ENCODE data around the gene DCST1.

DCST1 gene

GRCh38 chr1:155083865-155084721, 50.5 kb downstream of the DCST1 start:
- peak overlapping the region; percentile 63 for H3K4me3 ChIP-seq (ENCODE audit: insufficient read length, low read depth)
- H3K27me3 ChIP-seq (ENCODE audit: insufficient read depth, insufficient read length): peaks cover 54% of the 10 kb centered on the region
- no peaks in the 10 kb centered on the region for H3K36me3 ChIP-seq (ENCODE audit: insufficient read depth, insufficient read length, low read length)
- no peaks in the 10 kb centered on the region for H3K9me3 ChIP-seq (ENCODE audit: insufficient read depth, low read length)
- DNase-seq (ENCODE audit: low read depth, low spot score): no peak
- peak overlapping the region; percentile 53 for H3K9ac ChIP-seq (ENCODE audit: insufficient read length, low read depth)
- TF ChIP-seq YY1 (IDR thresholded peaks at IDR 0.05; ENCODE audit: insufficient read depth, insufficient read length) (no peak), SUZ12 (IDR thresholded peaks at IDR 0.05; ENCODE audit: extremely low read depth, insufficient read depth, insufficient read length) (no peak), ZNF274 (IDR thresholded peaks at IDR 0.05; ENCODE audit: low read depth, low read length) (no peak)
- peaks cover 45% of the 10 kb centered on the region for H3K4me1 ChIP-seq (ENCODE audit: insufficient read depth, insufficient read length)

DNA sequence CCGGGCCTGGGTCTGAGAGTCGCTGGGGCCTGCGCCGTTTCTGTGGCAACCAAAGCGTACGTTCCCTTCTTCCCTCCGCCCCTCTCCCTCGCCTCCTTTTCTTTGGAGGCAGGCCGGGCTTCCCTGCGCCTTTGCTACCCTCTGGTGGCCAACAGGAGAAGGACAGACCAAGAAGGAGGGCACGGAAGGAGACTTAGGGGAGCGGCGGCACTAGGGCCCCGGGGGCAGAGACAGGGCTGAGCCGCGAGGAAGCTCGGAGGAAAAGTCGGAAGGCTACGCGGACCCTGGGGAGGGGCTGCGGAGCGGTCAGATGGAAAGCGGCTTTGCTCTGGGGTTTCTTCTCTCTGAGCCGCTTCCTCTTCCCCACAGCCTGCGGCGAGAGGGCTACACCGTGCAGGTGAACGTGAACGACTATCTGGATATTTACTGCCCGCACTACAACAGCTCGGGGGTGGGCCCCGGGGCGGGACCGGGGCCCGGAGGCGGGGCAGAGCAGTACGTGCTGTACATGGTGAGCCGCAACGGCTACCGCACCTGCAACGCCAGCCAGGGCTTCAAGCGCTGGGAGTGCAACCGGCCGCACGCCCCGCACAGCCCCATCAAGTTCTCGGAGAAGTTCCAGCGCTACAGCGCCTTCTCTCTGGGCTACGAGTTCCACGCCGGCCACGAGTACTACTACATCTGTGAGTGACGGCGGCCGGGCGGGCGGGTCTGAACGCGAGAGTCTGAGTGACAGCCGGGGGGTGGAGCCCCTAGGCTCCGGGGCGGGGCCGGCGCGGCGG, 51.3 kb downstream of the DCST1 start:
- Histone ChIP-seq H3K36me3 (ENCODE audit: insufficient read depth, insufficient read length, low read length) (no peaks in the 10 kb centered on the region), H3K9me3 (ENCODE audit: insufficient read depth, low read length) (no peaks in the 10 kb centered on the region), H3K9ac (ENCODE audit: insufficient read length, low read depth) (peak overlapping the region; percentile 77), H3K4me3 (ENCODE audit: insufficient read length, low read depth) (peak overlapping the region; percentile 63), H3K27me3 (ENCODE audit: insufficient read depth, insufficient read length) (peaks cover 46% of the 10 kb centered on the region), H3K4me1 (ENCODE audit: insufficient read depth, insufficient read length) (peaks cover 43% of the 10 kb centered on the region)
- peak; percentile 99 for DNase-seq (ENCODE audit: low read depth, low spot score)
- no peak for TF ChIP-seq SUZ12 (IDR thresholded peaks at IDR 0.05; ENCODE audit: extremely low read depth, insufficient read depth, insufficient read length)

GRCh38 chr1:155085504-155086127, 52.0 kb downstream of the DCST1 start:
- peak overlapping the region; percentile 63 for H3K4me3 ChIP-seq (ENCODE audit: insufficient read length, low read depth)
- no peak for DNase-seq (ENCODE audit: low read depth, low spot score)
- H3K27me3 ChIP-seq (ENCODE audit: insufficient read depth, insufficient read length): peaks cover 39% of the 10 kb centered on the region
- peaks cover 41% of the 10 kb centered on the region for H3K4me1 ChIP-seq (ENCODE audit: insufficient read depth, insufficient read length)
- TF ChIP-seq SUZ12 (IDR thresholded peaks at IDR 0.05; ENCODE audit: extremely low read depth, insufficient read depth, insufficient read length) (no peak), YY1 (IDR thresholded peaks at IDR 0.05; ENCODE audit: insufficient read depth, insufficient read length) (no peak), ZNF274 (IDR thresholded peaks at IDR 0.05; ENCODE audit: low read depth, low read length) (no peak)
- H3K9ac ChIP-seq (ENCODE audit: insufficient read length, low read depth): peak overlapping the region; percentile 77
- no peaks in the 10 kb centered on the region for H3K36me3 ChIP-seq (ENCODE audit: insufficient read depth, insufficient read length, low read length)
- H3K9me3 ChIP-seq (ENCODE audit: insufficient read depth, low read length): no peaks in the 10 kb centered on the region

- no peak overlapping the region for H3K4me3 ChIP-seq (ENCODE audit: insufficient read length, low read depth)
- H3K9me3 ChIP-seq (ENCODE audit: insufficient read depth, low read length): no peaks in the 10 kb centered on the region
- DNase-seq (ENCODE audit: low read depth, low spot score): no peak
- H3K36me3 ChIP-seq (ENCODE audit: insufficient read depth, insufficient read length, low read length): no peaks in the 10 kb centered on the region
- peak overlapping the region; percentile 34 for H3K9ac ChIP-seq (ENCODE audit: insufficient read length, low read depth)
- TF ChIP-seq SUZ12 (IDR thresholded peaks at IDR 0.05; ENCODE audit: extremely low read depth, insufficient read depth, insufficient read length): no peak
- TF ChIP-seq YY1 (IDR thresholded peaks at IDR 0.05; ENCODE audit: insufficient read depth, insufficient read length): no peak
- TF ChIP-seq ZNF274 (IDR thresholded peaks at IDR 0.05; ENCODE audit: low read depth, low read length): no peak
- H3K4me1 ChIP-seq (ENCODE audit: insufficient read depth, insufficient read length): peaks cover 41% of the 10 kb centered on the region
- H3K27me3 ChIP-seq (ENCODE audit: insufficient read depth, insufficient read length): peaks cover 33% of the 10 kb centered on the region
Observed at GRCh38 chr1:155086128-155086741, 52.6 kb downstream of the DCST1 start.

DNA sequence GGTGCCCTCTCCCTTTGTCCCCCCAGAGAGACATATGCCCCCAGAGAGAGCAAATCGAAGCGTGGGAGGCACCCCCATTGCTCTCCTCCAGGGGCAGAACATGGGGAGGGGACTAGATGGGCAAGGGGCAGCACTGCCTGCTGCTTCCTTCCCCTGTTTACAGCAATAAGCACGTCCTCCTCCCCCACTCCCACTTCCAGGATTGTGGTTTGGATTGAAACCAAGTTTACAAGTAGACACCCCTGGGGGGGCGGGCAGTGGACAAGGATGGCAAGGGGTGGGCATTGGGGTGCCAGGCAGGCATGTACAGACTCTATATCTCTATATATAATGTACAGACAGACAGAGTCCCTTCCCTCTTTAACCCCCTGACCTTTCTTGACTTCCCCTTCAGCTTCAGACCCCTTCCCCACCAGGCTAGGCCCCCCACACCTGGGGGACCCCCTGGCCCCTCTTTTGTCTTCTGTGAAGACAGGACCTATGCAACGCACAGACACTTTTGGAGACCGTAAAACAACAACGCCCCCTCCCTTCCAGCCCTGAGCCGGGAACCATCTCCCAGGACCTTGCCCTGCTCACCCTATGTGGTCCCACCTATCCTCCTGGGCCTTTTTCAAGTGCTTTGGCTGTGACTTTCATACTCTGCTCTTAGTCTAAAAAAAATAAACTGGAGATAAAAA, 53.4 kb downstream of the DCST1 start:
- H3K9ac ChIP-seq (ENCODE audit: insufficient read length, low read depth): peak overlapping the region; percentile 34
- TF ChIP-seq ZNF274 (IDR thresholded peaks at IDR 0.05; ENCODE audit: low read depth, low read length) (no peak), YY1 (IDR thresholded peaks at IDR 0.05; ENCODE audit: insufficient read depth, insufficient read length) (no peak), SUZ12 (IDR thresholded peaks at IDR 0.05; ENCODE audit: extremely low read depth, insufficient read depth, insufficient read length) (no peak)
- H3K4me3 ChIP-seq (ENCODE audit: insufficient read length, low read depth): no peak overlapping the region
- no peak for DNase-seq (ENCODE audit: low read depth, low spot score)
- peaks cover 46% of the 10 kb centered on the region for H3K4me1 ChIP-seq (ENCODE audit: insufficient read depth, insufficient read length)
- no peaks in the 10 kb centered on the region for H3K9me3 ChIP-seq (ENCODE audit: insufficient read depth, low read length)
- H3K36me3 ChIP-seq (ENCODE audit: insufficient read depth, insufficient read length, low read length): no peaks in the 10 kb centered on the region
- peaks cover 29% of the 10 kb centered on the region for H3K27me3 ChIP-seq (ENCODE audit: insufficient read depth, insufficient read length)

DNA sequence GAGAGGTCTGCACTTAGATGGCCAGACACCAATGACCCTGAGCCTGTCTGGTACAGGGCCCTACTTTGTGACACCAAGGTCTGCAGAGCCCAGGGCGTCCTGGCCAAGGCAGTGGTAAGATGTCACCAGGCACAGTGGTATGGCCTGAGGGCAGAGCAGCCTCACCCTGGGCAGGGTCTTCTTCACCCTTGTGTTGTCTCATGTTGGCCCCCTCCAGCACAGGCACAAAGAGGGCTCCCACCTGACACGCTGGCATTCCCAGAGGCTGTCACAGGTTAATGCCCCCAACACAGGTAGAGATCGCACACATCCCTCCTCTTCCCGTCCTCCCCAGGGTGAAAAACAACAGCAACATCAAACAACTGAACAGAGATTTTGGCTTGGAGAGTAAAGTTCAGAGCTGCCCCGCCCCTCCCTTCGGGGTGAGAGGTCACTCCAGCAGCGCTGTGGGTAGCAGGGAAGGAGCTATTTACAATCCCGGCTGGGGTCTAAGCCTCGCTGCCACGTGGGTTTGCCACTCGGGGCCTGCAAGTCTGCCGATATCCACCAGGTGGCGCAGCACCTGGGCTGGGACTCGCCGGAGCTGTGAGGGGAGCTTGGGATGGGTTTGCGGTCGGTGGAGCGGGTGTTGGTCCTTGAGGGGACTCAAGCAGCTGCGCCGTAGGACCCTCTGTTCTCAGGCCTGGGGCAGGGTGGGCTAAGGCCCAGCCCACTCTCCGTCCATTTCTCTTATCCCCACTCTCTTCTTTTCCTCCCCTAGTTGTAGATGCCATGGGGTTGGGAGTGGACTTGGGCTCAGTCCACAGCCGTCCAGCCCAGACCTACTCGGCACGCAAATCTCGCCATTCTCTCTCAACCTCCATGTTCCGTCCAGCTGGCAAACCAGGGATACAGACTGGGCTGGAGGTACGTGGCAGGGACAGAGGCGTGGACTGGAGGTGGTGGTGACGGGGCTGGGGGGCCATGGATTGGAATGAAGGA, 57.7 kb downstream of the DCST1 start:
- H3K9ac ChIP-seq (ENCODE audit: insufficient read length, low read depth): peak overlapping the region; percentile 32
- H3K36me3 ChIP-seq (ENCODE audit: insufficient read depth, insufficient read length, low read length): no peaks in the 10 kb centered on the region
- H3K9me3 ChIP-seq (ENCODE audit: insufficient read depth, low read length): no peaks in the 10 kb centered on the region
- DNase-seq (ENCODE audit: low read depth, low spot score): peak; percentile 89
- H3K27me3 ChIP-seq (ENCODE audit: insufficient read depth, insufficient read length): peaks cover 9% of the 10 kb centered on the region
- peaks cover 31% of the 10 kb centered on the region for H3K4me1 ChIP-seq (ENCODE audit: insufficient read depth, insufficient read length)
- H3K4me3 ChIP-seq (ENCODE audit: insufficient read length, low read depth): no peak overlapping the region
- no peak for TF ChIP-seq YY1 (IDR thresholded peaks at IDR 0.05; ENCODE audit: insufficient read depth, insufficient read length)
- TF ChIP-seq ZNF274 (IDR thresholded peaks at IDR 0.05; ENCODE audit: low read depth, low read length): no peak
- TF ChIP-seq SUZ12 (IDR thresholded peaks at IDR 0.05; ENCODE audit: extremely low read depth, insufficient read depth, insufficient read length): no peak
